ENCODE results near the gene ABCG2. TPM values are rescaled to one million over a fixed set of nuclear protein-coding genes. Genes with fewer than 3 reads are reported as not detected.

ABCG2 gene
- total and polyA plus RNA-seq, 2 of the 4 experiments (the other 2 are of a cell fraction), result 0.50 to 1.1 TPM

DNA sequence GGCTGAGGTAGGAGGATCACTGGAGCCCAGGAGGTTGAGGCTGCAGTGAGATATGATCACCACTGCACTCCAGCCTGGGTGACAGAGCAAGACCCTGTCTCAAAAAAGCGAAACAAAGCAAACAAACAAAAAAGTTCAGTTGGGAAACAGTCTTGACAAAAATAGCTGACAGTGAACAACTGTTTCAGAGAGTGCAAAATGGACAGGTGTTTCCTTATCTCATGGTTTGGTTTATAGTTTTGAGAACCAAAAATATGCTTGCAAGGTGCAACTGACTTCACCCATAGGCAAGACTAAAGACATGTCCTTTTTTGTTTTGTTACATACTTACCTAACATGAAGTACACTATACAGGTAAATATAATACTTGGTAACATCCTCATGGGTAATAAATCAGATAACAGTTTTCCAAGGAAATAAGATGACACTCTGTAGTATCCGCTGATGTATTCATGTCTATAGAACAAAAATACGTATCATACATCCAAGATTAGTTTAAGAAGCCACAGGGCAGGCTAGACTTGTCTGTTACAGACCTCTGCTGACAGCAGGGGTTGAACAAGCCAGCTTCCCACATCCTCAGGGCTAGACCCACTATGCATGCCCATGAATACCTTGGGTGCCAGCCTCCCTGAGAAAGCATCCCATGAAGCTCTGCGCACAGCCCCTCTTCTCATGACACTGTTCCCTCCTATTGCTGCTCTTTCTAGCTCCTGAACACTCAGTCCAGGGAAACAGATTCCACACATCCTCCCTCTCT, 59.3 kb downstream of the ABCG2 start:
- Histone ChIP-seq H3K27ac (ENCODE audit: insufficient read depth, low read length) (no peak overlapping the region), H4K8ac (ENCODE audit: low read depth in 2 of 2, low read length in 2 of 2) (no peak overlapping the region), H3K9ac (ENCODE audit: low read depth, low read length) (no peak overlapping the region), H2BK20ac (ENCODE audit: low read depth, low read length) (no peak overlapping the region), H3K14ac (replicated peaks; ENCODE audit: low read depth, low read length) (no peak overlapping the region), H2BK5ac (ENCODE audit: low read depth, low read length, poor library complexity, severe bottlenecking) (no peak overlapping the region), H3K36me3 (ENCODE audit: control insufficient read depth, insufficient read depth, low read length) (no peaks in the 10 kb centered on the region), H4K20me1 (ENCODE audit: insufficient read depth, low read length) (no peaks in the 10 kb centered on the region), H3K23ac (ENCODE audit: low read depth, low read length) (no peak overlapping the region; the same call in 1 of the 2 replicates), H4K5ac (ENCODE audit: low read depth, low read length) (no peak overlapping the region), H2AFZ (replicated peaks; ENCODE audit: low read length, poor library complexity) (no peak overlapping the region), H3K9me3 (ENCODE audit: control insufficient read depth, insufficient read depth, low read length) (no peaks in the 10 kb centered on the region), H3K9me1 (ENCODE audit: insufficient read depth, low read length) (0 out of 2 replicates have a peak, but pooled peaks cover 3% of the 10 kb centered on the region), H4K91ac (ENCODE audit: insufficient read depth, low read depth, low read length) (no peak overlapping the region), H3K4ac (ENCODE audit: low read depth, low read length) (no peak overlapping the region), H2AK5ac (ENCODE audit: low read depth, low read length) (no peak overlapping the region), H2BK15ac (ENCODE audit: low read depth, low read length) (no peak overlapping the region), H3K4me2 (ENCODE audit: low read depth, low read length) (no peak overlapping the region), H3K4me1 (ENCODE audit: control insufficient read depth, insufficient read depth, low read length) (no peaks in the 10 kb centered on the region), H3K56ac (ENCODE audit: extremely low read depth, insufficient read depth, low read length) (no peak overlapping the region), H2BK120ac (ENCODE audit: low read depth, low read length) (no peak overlapping the region), H2AK9ac (replicated peaks; ENCODE audit: low read depth, low read length, poor library complexity) (no peak overlapping the region), H3K18ac (ENCODE audit: low read depth, low read length) (no peak overlapping the region), H3K79me1 (ENCODE audit: low read depth in 1 of 2, low read length in 2 of 2) (no peaks in the 10 kb centered on the region), H3K27me3 (ENCODE audit: control insufficient read depth, insufficient read depth, low read length) (no peaks in the 10 kb centered on the region), H3K4me3 (ENCODE audit: insufficient read depth, low read depth, low read length) (no peak overlapping the region)
- TF ChIP-seq RFX5 (IDR thresholded peaks at IDR 0.05; ENCODE audit: low read depth, low read length) (no peak), CHD1 (IDR thresholded peaks at IDR 0.05; ENCODE audit: low read depth, low read length) (no peak), CEBPB (IDR thresholded peaks at IDR 0.05; ENCODE audit: low read depth, low read length) (no peak), POLR2A (IDR thresholded peaks at IDR 0.05; ENCODE audit: low read depth, low read length) (no peak), FOS (IDR thresholded peaks at IDR 0.05; ENCODE audit: low read depth, low read length) (no peak), RCOR1 (IDR thresholded peaks at IDR 0.05; ENCODE audit: insufficient replicate concordance, low read length) (no peak), MAFK (IDR thresholded peaks at IDR 0.05; ENCODE audit: low read depth, low read length) (no peak), BHLHE40 (IDR thresholded peaks at IDR 0.05; ENCODE audit: low read depth, low read length) (no peak), RAD21 (IDR thresholded peaks at IDR 0.05; ENCODE audit: low read length) (no peak), MXI1 (IDR thresholded peaks at IDR 0.05; ENCODE audit: borderline replicate concordance, low read depth, low read length) (no peak), NFE2L2 (IDR thresholded peaks at IDR 0.05; ENCODE audit: low read depth, low read length) (no peak)
- TF ChIP-seq, protein P1, sequence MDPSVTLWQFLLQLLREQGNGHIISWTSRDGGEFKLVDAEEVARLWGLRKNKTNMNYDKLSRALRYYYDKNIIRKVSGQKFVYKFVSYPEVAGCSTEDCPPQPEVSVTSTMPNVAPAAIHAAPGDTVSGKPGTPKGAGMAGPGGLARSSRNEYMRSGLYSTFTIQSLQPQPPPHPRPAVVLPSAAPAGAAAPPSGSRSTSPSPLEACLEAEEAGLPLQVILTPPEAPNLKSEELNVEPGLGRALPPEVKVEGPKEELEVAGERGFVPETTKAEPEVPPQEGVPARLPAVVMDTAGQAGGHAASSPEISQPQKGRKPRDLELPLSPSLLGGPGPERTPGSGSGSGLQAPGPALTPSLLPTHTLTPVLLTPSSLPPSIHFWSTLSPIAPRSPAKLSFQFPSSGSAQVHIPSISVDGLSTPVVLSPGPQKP (IDR thresholded peaks at IDR 0.05; ENCODE audit: borderline replicate concordance, low read depth, low read length), result no peak
- TF ChIP-seq, protein P2, sequence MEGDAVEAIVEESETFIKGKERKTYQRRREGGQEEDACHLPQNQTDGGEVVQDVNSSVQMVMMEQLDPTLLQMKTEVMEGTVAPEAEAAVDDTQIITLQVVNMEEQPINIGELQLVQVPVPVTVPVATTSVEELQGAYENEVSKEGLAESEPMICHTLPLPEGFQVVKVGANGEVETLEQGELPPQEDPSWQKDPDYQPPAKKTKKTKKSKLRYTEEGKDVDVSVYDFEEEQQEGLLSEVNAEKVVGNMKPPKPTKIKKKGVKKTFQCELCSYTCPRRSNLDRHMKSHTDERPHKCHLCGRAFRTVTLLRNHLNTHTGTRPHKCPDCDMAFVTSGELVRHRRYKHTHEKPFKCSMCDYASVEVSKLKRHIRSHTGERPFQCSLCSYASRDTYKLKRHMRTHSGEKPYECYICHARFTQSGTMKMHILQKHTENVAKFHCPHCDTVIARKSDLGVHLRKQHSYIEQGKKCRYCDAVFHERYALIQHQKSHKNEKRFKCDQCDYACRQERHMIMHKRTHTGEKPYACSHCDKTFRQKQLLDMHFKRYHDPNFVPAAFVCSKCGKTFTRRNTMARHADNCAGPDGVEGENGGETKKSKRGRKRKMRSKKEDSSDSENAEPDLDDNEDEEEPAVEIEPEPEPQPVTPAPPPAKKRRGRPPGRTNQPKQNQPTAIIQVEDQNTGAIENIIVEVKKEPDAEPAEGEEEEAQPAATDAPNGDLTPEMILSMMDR (conservative IDR thresholded peaks at IDR 0.05; ENCODE audit: low read depth, low read length), result no peak
- BruUV-seq (replicated peaks), result no TSS peak
- ChIA-PET POLR2A (ENCODE audit: unreplicated experiment) (no interaction called here), CTCF (interaction anchor here (1.4 kb wide), 1 partner anchor 19 kb away, joined by 3 read pairs; no protein-coding TSS in a partner anchor)
- in situ Hi-C loops (cut with MboI; ENCODE audit: low sequenced_read_pairs) (no loop called here), intact Hi-C loops (cut with micrococcal nuclease) (no loop called here), dilution Hi-C loops (cut with HindIII; ENCODE audit: low sequenced_read_pairs, unreplicated experiment) (no loop called here)
- 100% methylated on average over 1 of the region's 4 CpGs; no CpG with 5 or more reads in 1 of the 2 experiments for WGBS, 2 experiments (ENCODE audit: extremely low coverage in 2 of 2, insufficient read length in 1 of 2)
- ATAC-seq (ENCODE audit: low read depth) (no peak), DNase-seq (no peak)

Data from IMR-90 (cell line).